Choroid plexus epithelial cell (primary cell): ENCODE measurements around the gene SMYD4.
A peak's percentile ranks its signal among the peaks of the same experiment; 100 is the strongest.

Source experiments
- DNase-seq: peaks from one replicate; pipeline ENCODE4 v3.0.0-alpha.2; 2010; ENCODE audit warnings: low read depth
- H3K4me3 ChIP-seq: 2 replicates; pipeline ENCODE4 v1.5.1; 2011; ENCODE audit warnings: low read depth, mild to moderate bottlenecking, control low read depth, low read length, moderate library complexity
- TF ChIP-seq, protein P1 (sequence below): conservative IDR thresholded peaks from 2 replicates; pipeline ENCODE4 v1.5.1; 2011; ENCODE audit warnings: low read depth, mild to moderate bottlenecking, control low read depth, inconsistent platforms, low read length, moderate library complexity

Gene SMYD4, protein sequence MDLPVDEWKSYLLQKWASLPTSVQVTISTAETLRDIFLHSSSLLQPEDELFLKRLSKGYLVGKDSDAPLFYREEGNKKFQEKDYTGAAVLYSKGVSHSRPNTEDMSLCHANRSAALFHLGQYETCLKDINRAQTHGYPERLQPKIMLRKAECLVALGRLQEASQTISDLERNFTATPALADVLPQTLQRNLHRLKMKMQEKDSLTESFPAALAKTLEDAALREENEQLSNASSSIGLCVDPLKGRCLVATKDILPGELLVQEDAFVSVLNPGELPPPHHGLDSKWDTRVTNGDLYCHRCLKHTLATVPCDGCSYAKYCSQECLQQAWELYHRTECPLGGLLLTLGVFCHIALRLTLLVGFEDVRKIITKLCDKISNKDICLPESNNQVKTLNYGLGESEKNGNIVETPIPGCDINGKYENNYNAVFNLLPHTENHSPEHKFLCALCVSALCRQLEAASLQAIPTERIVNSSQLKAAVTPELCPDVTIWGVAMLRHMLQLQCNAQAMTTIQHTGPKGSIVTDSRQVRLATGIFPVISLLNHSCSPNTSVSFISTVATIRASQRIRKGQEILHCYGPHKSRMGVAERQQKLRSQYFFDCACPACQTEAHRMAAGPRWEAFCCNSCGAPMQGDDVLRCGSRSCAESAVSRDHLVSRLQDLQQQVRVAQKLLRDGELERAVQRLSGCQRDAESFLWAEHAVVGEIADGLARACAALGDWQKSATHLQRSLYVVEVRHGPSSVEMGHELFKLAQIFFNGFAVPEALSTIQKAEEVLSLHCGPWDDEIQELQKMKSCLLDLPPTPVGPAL

DNA sequence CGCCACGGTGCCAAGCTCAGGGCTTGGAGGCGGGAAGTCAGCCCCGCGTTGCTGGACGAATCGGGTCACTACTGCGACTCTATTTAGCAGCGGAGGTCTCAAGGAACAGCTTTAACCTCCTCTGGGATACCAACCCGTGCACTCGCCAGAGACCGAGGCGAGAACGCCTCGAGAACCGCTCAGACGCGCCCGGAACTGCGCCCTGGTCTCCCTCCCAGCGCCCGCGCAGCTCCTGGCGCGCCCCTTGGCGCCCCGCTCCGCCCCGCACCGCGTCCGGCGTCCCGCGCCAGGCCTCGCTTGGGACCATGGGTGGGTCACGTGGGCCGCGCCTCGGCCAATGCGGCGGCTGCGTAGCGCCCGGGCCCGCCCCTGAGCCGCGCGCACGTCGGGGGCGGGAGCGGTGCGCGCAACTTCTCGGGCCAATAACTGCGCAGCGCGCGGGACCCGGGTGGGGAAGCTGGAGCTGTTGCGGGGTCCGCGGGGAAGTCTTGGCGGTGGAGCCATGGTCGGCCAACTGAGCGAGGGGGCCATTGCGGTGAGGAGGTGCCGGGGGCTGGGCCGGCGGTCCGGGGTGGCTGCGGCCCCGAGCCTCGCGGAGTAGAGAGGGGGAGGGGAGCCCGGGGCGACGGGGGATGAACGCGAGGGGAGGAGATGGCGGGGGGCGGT is at the start of gene SMYD4, which contains the start of gene RPA1:
Gene SMYD4, minus strand, starts transcription at position 311 of the 666 bp plus-strand sequence. CDS start 1,908 bp downstream, outside the sequence.
Gene RPA1, plus strand, starts transcription at position 414 of the 666 bp plus-strand sequence. Its CDS starts 89 bp downstream, at position 503.
- TF ChIP-seq, protein P1, sequence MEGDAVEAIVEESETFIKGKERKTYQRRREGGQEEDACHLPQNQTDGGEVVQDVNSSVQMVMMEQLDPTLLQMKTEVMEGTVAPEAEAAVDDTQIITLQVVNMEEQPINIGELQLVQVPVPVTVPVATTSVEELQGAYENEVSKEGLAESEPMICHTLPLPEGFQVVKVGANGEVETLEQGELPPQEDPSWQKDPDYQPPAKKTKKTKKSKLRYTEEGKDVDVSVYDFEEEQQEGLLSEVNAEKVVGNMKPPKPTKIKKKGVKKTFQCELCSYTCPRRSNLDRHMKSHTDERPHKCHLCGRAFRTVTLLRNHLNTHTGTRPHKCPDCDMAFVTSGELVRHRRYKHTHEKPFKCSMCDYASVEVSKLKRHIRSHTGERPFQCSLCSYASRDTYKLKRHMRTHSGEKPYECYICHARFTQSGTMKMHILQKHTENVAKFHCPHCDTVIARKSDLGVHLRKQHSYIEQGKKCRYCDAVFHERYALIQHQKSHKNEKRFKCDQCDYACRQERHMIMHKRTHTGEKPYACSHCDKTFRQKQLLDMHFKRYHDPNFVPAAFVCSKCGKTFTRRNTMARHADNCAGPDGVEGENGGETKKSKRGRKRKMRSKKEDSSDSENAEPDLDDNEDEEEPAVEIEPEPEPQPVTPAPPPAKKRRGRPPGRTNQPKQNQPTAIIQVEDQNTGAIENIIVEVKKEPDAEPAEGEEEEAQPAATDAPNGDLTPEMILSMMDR, result no peak
- peak within 1 kb of the TSS; percentile 92 for H3K4me3 ChIP-seq
- DNase-seq, result peak; percentile 86

DNA sequence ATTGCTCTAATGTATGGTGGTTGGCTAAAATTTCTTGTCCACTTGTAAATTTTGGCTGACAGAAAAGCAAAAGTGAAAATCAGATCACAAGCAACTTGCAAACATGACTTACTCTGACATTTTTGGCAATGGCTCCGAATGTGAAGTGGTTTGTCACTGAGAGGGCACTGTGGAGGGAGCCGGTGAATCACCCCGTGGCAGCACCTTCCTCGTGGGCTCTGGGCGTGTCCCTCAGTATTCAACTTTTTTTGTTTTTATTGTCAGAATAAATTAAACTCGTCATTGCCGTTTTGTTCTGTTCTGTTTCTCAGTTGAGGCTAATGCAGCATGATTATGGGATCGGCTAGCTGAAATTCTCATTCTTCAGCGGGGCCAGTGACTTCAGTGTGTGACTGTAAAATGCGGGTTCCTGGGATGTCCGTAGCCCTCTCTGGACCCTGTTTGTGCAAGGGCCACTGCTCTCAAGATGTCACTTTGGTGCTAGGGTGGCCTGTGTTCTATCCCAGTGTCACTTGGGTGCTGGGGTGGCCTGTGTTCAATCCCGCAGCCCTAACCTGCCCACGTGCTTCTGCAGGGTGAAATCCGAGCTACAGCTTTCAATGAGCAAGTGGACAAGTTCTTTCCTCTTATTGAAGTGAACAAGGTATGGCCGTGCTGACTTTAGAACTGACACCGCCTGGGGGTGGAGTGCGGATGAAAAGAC is 48.9 kb upstream of the SMYD4 start:
- TF ChIP-seq, protein P1, result no peak
- DNase-seq, result no peak
- no peak overlapping the region for H3K4me3 ChIP-seq

DNA sequence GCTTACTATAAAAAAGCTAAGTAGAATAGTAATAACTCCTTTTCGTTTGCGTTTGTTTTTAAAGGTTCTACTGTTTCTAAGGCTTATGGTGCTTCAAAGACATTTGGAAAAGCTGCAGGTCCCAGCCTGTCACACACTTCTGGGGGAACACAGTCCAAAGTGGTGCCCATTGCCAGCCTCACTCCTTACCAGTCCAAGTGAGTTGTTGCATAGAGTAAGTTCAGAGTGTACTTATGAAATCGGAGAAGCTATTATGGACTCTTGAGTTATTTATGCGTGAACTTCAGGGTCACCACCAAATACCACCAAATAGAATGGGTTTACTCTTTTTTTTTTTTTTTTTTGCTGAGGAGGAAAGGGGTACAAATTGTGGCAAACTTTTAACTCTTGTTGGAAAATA is 45.9 kb upstream of the SMYD4 start:
- TF ChIP-seq, protein P1, result no peak
- no peak for DNase-seq
- no peak overlapping the region for H3K4me3 ChIP-seq

DNA sequence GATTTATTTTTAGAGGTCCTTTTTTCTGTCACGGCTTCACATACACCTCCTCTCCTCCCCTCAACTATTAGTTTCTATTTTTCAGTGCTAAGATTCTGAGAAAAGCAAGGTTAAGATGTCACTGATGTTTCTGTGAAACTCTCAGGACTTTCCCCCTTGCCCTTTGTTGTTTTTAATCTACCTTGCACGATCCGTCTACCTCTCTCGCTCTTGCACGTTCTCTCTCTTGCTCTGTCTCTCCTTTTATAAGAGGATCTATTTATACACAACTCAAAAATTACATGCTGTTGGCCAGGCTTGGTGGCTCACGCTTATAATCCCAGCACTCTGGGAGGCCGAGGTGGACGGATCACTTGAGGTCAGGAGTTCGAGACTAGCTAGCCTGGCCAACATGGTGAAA is 43.7 kb upstream of the SMYD4 start:
- TF ChIP-seq, protein P1, result no peak
- DNase-seq, result no peak
- no peak overlapping the region for H3K4me3 ChIP-seq

DNA sequence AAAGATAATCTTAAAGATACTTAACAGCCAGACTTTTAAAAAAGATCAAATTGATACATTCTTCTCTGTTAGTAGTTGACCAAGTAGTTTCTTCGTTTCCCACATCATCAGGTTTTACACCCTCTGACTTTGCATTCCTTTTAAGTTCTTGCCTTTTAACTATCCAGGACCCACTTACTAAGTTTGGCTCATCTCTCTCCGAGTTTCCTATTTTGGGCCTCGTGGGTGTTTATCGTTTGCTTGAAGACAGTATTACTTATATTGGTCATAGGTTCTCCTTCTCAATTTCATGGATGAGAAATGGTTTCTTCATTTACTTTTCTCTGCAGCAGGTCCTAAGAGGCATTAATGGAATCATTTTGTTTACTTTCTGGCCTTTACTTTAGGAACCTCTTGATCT is 43.3 kb upstream of the SMYD4 start:
- no peak for DNase-seq
- TF ChIP-seq, protein P1, result no peak
- no peak overlapping the region for H3K4me3 ChIP-seq

DNA sequence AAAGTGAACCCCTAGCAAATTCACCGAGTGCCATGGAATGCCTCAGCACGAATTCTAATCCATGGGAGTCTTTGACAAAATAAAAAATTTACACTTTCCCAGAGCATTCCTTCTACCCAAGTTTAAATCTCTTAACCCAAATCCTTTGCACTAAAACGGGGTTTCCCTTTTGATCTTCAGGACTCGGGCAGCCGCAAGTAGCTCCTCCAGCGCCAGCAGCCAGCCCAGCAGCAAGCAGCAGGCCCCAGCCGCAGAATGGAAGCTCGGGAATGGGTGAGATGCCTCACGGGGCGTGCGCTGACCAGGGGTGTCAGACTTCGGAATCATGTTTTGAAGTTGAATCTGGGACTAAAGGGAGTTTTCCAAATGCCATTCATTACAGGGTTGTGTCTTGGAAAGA is 42.6 kb upstream of the SMYD4 start:
- no peak overlapping the region for H3K4me3 ChIP-seq
- DNase-seq, result no peak
- TF ChIP-seq, protein P1, result no peak
